ENCODE results near the gene SLIT1. TPM values are rescaled to one million over a fixed set of nuclear protein-coding genes. Genes with fewer than 3 reads are reported as not detected.

Gene SLIT1
- total and polyA plus RNA-seq, 2 experiments from 2014 or later: not detected

GRCh38 chr10:97180986-97181385, 4.8 kb downstream of the SLIT1 start:
- 75 to 80% methylated on average over 10 of the region's 10 CpGs for WGBS, 2 experiments (ENCODE audit: low coverage in 1 of 2, low lambda C conversion rate in 2 of 2, missing lambda C conversion rate in 2 of 2)
- H3F3A ChIP-seq (ENCODE audit: insufficient read depth): no peaks in the 10 kb centered on the region
- no peaks in the 10 kb centered on the region for H3K4me1 ChIP-seq (ENCODE audit: insufficient read depth)
- H3K79me2 ChIP-seq (ENCODE audit: insufficient read depth): no peaks in the 10 kb centered on the region
- no peaks in the 10 kb centered on the region for H3K9me2 ChIP-seq (ENCODE audit: insufficient read depth)
- no peaks in the 10 kb centered on the region for H4K20me1 ChIP-seq (ENCODE audit: insufficient read depth)
- H3K9me3 ChIP-seq (ENCODE audit: low read depth): no peaks in the 10 kb centered on the region
- no peak overlapping the region for H3K9ac ChIP-seq
- in situ Hi-C loops (cut with MboI): no loop called here
- peaks cover 67% of the 10 kb centered on the region for H3K27me3 ChIP-seq (replicated peaks; ENCODE audit: insufficient read depth)
- TF ChIP-seq EZH2phosphoT487 (IDR thresholded peaks at IDR 0.05; ENCODE audit: insufficient read depth, low read depth): no peak
- TF ChIP-seq EZH2 (IDR thresholded peaks at IDR 0.05; ENCODE audit: insufficient read depth, poor library complexity, severe bottlenecking): no peak
- no peak overlapping the region for H3K4me2 ChIP-seq (ENCODE audit: unreplicated experiment)
- no peak overlapping the region for H2AFZ ChIP-seq
- no peak overlapping the region for H3K4me3 ChIP-seq
- DNase-seq: no peak
- H3K36me3 ChIP-seq (ENCODE audit: low read depth): no peaks in the 10 kb centered on the region
- H3K27ac ChIP-seq: no peak overlapping the region

- H3K27me3 ChIP-seq (replicated peaks; ENCODE audit: insufficient read depth): peaks cover 67% of the 10 kb centered on the region
- WGBS, 2 experiments (ENCODE audit: low coverage in 1 of 2, low lambda C conversion rate in 2 of 2, missing lambda C conversion rate in 2 of 2): 57% methylated on average over 8 of the region's 8 CpGs
These were observed 5.4 kb downstream of the SLIT1 start for GRCh38 chr10:97180363-97180755.

GRCh38 chr10:97179731-97180362, 5.9 kb downstream of the SLIT1 start:
- in situ Hi-C loops (cut with MboI): no loop called here
- H3K4me3 ChIP-seq: no peak overlapping the region
- WGBS, 2 experiments (ENCODE audit: low coverage in 1 of 2, low lambda C conversion rate in 2 of 2, missing lambda C conversion rate in 2 of 2): 12 to 14% methylated on average over 25 to 26 of the region's 26 CpGs
- H3F3A ChIP-seq (ENCODE audit: insufficient read depth): no peaks in the 10 kb centered on the region
- H3K9ac ChIP-seq: no peak overlapping the region
- peak overlapping the region; percentile 28 for H3K4me2 ChIP-seq (ENCODE audit: unreplicated experiment)
- H3K4me1 ChIP-seq (ENCODE audit: insufficient read depth): no peaks in the 10 kb centered on the region
- no peak for TF ChIP-seq EZH2phosphoT487 (IDR thresholded peaks at IDR 0.05; ENCODE audit: insufficient read depth, low read depth)
- no peak for TF ChIP-seq EZH2 (IDR thresholded peaks at IDR 0.05; ENCODE audit: insufficient read depth, poor library complexity, severe bottlenecking)
- no peak overlapping the region for H3K27ac ChIP-seq
- H4K20me1 ChIP-seq (ENCODE audit: insufficient read depth): no peaks in the 10 kb centered on the region
- peaks cover 63% of the 10 kb centered on the region for H3K27me3 ChIP-seq (replicated peaks; ENCODE audit: insufficient read depth)
- no peaks in the 10 kb centered on the region for H3K9me3 ChIP-seq (ENCODE audit: low read depth)
- H3K79me2 ChIP-seq (ENCODE audit: insufficient read depth): no peaks in the 10 kb centered on the region
- H2AFZ ChIP-seq: no peak overlapping the region
- H3K9me2 ChIP-seq (ENCODE audit: insufficient read depth): no peaks in the 10 kb centered on the region
- DNase-seq: peak; percentile 42
- H3K36me3 ChIP-seq (ENCODE audit: low read depth): no peaks in the 10 kb centered on the region

More at GRCh38 chr10:97180363-97180755, 5.4 kb downstream of the SLIT1 start:
- TF ChIP-seq EZH2phosphoT487 (IDR thresholded peaks at IDR 0.05; ENCODE audit: insufficient read depth, low read depth): no peak
- TF ChIP-seq EZH2 (IDR thresholded peaks at IDR 0.05; ENCODE audit: insufficient read depth, poor library complexity, severe bottlenecking): no peak
- no peak overlapping the region for H3K4me3 ChIP-seq
- no peak for DNase-seq
- no peak overlapping the region for H3K27ac ChIP-seq
- in situ Hi-C loops (cut with MboI): no loop called here
- no peaks in the 10 kb centered on the region for H3F3A ChIP-seq (ENCODE audit: insufficient read depth)
- no peaks in the 10 kb centered on the region for H3K4me1 ChIP-seq (ENCODE audit: insufficient read depth)
- H3K36me3 ChIP-seq (ENCODE audit: low read depth): no peaks in the 10 kb centered on the region
- no peaks in the 10 kb centered on the region for H3K79me2 ChIP-seq (ENCODE audit: insufficient read depth)
- no peaks in the 10 kb centered on the region for H4K20me1 ChIP-seq (ENCODE audit: insufficient read depth)
- no peaks in the 10 kb centered on the region for H3K9me3 ChIP-seq (ENCODE audit: low read depth)
- H2AFZ ChIP-seq: no peak overlapping the region
- H3K4me2 ChIP-seq (ENCODE audit: unreplicated experiment): no peak overlapping the region
- H3K9me2 ChIP-seq (ENCODE audit: insufficient read depth): no peaks in the 10 kb centered on the region
- no peak overlapping the region for H3K9ac ChIP-seq

- in situ Hi-C loops (cut with MboI): no loop called here
- Histone ChIP-seq H3K4me1 (ENCODE audit: insufficient read depth) (no peaks in the 10 kb centered on the region), H3K27ac (no peak overlapping the region), H4K20me1 (ENCODE audit: insufficient read depth) (no peaks in the 10 kb centered on the region), H3F3A (ENCODE audit: insufficient read depth) (no peaks in the 10 kb centered on the region), H3K4me2 (ENCODE audit: unreplicated experiment) (no peak overlapping the region), H3K27me3 (replicated peaks; ENCODE audit: insufficient read depth) (peaks cover 59% of the 10 kb centered on the region), H3K4me3 (no peak overlapping the region), H3K9ac (no peak overlapping the region), H3K79me2 (ENCODE audit: insufficient read depth) (no peaks in the 10 kb centered on the region), H3K9me3 (ENCODE audit: low read depth) (no peaks in the 10 kb centered on the region), H3K36me3 (ENCODE audit: low read depth) (no peaks in the 10 kb centered on the region), H3K9me2 (ENCODE audit: insufficient read depth) (no peaks in the 10 kb centered on the region), H2AFZ (no peak overlapping the region)
- WGBS, 2 experiments (ENCODE audit: low coverage in 1 of 2, low lambda C conversion rate in 2 of 2, missing lambda C conversion rate in 2 of 2): 17 to 18% methylated on average over 5 to 6 of the region's 6 CpGs
- DNase-seq: no peak
- TF ChIP-seq EZH2 (IDR thresholded peaks at IDR 0.05; ENCODE audit: insufficient read depth, poor library complexity, severe bottlenecking) (no peak), EZH2phosphoT487 (IDR thresholded peaks at IDR 0.05; ENCODE audit: insufficient read depth, low read depth) (no peak)
These were observed 6.4 kb downstream of the SLIT1 start for GRCh38 chr10:97179311-97179710.

Data from GM23248 (cell line).